Pons (tissue), 1 donor: ENCODE data around the gene ACAT2.
"Not testable (repeated sequence)": the region's sequence is repeated elsewhere in the genome, so short reads cannot be mapped to it uniquely, and the experiment has no call there.

Source experiments
- DNase-seq: peaks from one replicate; pipeline ENCODE4 v3.0.0-alpha.2; 2016; ENCODE audit warnings: low spot score

Gene ACAT2

DNA sequence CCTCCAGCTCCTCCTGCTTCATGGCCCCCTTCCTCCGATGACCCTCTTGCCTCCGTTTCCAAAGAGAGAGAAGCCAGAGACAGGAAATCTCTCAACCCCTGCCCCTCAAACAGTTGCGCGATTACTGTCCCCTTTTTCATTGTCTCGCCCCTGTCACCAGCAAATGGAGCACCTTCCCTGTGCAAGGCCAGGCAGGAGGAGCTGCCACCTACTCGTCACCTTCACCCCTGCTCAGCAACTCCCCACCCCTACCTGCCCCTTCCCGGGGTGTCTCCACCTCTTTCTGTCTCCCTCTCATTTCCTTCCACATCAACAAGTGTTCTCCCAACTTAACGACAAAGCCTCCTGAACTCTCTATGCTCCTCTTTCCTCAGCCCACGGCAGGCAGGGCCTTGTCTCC lies 51.9 kb downstream of the ACAT2 start:
- DNase-seq = no peak

DNA sequence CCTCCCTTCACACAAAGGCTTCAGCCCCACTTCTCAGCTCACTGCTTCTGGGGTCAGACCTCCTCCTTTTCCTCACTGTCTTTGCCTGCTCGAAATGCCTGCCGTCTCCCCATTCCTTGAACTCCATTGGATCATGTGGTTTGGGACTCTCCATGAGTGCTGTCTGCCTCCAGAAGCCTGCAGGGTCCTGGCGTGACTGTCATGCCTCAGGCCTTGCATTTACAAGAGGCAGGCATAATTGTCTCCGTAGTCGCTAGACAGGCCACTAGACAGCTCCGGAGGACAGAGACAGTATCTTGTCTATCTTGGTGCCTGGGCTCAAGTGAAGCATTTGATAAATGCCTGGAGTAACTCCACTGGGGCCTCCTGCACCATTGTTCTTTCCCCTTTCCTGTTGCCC lies 53.6 kb downstream of the ACAT2 start:
- no peak for DNase-seq

DNA sequence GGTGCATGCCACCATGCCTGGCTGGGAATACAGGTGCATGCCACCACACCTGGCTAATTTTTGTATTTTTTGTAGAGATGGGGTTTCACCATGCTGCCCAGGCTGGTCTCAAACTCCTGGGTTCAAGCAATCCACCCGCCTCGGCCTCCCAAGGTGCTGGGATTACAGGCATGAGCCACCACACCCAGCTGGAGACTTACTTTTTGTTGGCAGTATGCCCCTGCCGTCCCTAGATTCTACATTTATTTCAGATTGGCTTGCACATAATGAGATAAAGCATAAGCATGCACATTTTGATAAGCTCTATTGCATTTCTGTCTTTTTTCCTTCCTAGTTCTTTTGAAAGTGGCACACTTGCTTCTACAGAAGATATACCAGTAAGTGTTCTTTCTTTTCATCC lies 54.9 kb downstream of the ACAT2 start:
- DNase-seq = not testable (repeated sequence)

DNA sequence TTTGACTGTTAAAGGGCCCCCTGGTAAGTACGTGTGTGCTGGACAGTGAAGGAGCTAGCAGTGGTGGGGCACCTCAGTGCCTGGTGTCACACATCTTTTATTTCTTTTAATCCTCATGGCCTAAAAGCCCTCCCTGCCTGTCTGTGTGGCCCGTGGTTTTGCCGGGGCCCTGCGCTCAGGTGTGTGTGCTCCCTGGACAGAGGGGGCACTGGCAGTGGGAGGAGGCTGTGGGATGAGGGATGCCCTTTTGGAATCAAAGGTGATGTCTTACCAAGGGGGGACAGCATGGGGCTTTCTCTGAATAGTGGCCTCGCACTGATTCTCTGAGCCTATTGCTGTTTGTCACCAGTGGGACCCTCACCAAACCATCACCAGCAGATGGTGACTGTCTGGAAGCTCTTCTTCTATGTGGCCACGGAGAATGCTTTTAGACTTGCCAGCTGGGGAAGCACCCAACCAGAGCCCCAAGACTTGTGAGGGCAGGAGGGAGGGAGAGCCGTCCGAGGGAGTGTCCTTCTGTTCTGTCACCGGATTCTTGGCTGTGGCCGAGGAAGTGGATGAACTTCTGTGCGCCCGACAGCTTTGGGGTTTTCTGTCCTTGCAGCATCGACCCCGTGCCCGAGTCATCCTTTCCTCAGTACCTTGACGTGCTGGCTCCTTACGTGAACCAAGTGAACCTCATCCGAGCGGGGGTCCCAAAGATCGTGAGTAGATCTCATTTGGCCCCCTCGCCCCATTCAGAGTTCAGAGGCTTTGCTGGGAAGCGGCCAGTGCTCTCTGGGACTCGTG lies 56.3 kb downstream of the ACAT2 start:
- no peak for DNase-seq

DNA sequence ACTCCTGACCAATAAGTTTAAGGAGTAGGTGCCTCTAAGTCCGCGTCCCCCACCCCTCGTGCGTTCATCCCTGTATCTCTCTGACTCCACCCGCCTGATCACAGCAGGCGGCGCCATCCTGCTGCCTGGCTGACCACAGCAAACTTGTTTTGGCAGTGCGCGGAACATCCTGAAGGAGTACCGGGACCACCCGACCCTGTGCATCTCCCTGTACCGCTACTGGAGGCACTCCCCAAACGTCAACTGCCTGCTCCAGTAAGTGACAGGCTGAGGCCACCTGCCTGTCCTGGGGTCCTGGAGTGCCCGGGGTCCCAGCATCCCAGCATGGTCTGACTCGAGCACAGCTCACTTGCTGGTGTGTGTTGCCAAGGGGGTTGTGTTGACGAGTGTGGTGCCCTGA lies 57.3 kb downstream of the ACAT2 start:
- no peak for DNase-seq

DNA sequence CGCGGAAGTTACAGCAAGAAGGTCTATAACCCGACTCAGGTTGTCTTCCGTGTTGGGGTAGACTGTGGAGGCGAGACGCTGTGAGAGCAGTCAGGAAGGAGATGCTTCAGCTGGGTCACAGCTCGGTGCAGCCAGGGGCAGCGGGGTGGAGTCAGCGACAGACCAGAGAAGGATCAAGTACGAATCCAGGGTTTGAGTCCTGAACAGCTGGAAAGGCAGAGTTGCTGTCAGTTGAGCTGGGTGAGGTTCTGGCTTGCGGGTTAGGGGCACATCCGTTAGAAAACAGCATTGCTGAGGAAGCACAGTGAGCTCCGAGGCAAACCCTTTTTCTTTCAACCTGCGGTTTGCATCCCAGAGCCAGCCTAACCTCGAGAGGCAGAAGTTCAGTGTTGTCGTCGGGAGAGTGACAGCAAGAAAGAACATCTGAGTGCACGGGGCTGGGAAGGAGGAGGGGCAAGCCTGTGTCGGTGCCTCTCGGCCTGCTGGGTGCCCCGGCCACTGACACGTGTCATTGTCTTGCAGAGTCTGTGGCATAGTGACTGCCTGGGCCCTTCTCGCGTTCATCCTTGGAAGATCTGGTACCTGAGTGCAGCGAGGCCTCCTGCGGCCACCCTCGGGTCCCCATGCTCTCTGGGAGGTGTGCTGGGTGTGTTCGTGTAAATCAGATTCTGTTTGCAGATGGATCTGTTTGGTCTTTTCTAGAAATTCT lies 58.2 kb downstream of the ACAT2 start:
- DNase-seq = no peak

DNA sequence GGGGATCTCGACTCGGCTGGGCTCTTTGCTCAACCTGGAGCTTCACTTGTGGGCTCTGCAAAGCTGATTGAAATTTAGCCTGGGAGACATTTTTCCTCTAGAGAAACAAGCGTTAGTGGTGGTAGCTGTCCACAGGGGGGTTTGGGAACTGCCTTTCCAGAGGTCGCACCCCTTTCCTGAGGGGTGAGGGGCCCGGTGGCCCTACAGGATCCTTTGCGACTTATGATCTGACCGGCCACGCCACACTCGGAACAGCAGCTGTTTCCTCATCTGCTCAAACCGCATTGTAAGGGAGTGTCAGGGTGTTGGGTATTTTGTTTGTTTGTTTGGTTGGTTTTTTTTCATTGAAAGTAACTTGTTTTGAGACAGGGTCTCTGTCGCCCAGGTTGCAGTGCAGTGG lies 59.3 kb downstream of the ACAT2 start:
- DNase-seq = no peak

DNA sequence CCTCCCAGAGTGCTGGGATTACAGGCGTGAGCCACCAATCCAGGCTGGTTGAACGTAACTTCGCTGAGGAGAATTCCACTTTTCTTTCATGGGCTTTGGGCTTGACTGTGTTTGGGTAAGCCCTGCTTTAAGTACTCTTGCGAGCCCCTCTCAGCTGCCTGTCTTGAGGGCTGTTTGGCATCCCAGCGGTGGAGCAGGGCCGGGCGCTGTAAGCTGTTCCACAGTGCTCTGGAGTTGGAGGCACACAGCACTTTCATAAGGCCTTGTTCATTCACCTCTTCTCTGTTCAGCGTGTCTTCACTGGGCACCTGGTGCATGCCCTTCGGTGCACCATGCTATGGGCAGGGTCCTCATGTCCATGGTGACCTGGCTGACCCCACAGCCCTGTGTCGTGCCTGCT lies 59.9 kb downstream of the ACAT2 start:
- DNase-seq = no peak

DNA sequence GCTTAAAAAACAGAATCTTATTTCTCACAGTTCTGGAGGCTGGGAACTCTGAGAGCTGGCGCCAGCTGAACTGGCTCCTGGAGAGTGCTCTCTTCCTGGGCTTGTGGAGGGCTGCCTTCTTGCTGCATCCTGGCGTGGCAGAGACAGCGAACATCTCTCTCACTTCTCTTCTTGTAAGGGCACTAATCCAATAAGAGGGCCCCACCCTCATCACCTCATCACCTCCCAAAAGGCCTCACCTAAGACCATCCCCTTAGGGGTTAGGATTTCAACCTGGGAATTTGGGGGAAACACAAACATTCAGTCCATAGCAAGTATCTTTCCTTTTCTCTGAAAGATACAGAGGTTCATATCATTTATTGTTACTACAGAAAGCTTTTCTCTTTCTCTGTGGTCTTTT lies 62.1 kb downstream of the ACAT2 start:
- no peak for DNase-seq

DNA sequence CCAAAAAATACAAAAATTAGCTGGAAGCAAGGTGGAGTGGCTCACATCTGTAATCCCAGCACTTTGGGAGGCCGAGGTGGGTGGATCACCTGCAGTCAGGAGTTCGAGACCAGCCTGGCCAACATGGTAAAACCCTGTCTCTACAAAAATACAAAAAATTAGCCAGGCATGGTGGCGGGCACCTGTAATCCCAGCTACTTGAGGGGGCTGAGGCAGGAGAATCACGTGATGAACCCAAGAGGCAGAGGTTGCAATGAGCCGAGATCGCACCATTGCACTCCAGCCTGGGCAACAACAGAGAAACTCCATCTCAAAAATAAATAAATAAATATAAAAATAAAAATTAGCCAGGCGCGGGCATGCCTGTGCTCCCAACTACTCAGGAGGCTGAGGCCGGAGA lies 62.8 kb downstream of the ACAT2 start:
- not testable (repeated sequence) for DNase-seq

DNA sequence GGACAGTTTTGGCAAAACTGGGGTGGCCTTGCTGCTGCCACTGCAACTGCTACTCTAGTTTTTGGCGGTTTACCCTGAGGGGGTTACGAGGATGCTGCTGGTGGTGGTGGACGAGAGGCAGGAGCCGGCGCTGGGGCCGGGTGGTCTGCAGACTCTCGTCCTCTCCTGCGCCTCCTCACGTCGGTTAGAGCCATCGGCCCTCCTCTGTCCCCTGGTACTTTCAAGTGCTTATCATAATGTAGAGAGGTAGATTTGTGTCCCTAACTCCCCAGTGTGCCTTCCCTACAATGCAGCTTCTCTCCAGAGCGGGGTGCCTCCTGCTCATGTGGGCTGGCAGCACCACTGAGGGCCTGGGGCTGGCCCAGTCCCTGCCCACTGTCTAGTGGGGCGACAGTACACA lies 64.2 kb downstream of the ACAT2 start:
- DNase-seq = no peak

DNA sequence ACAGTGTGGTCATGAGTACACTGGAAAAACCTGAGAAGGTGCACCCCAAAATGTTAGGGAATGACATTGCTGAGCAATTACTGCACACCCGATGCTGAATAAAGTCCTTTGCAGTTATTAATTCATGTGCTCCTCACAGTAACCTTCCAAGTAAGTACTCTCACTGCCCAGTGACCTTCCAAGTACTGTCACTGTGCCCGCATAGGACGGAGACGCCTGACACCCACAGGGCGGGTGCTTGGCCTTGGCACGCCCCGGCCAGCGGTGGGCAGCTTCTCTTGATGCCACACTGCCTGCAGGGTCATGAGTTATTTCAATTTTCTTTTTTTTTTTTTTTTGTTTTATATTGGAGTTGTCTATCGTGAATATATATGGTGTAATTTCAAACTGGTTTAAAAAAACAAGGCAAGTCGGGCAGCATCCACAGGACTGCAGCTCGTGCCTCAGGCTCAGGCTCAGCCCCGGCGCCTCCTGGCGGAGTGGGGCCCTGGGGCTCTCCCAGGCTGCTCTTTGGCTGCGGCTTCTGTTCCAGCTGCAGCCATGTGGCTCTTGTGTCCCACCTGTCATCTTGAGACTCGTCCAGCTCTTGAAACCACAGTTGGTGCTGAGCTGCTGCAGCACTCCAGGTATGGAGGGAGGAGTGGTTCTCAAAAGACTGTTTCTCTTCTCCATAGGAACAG lies 65.3 kb downstream of the ACAT2 start:
- no peak for DNase-seq

DNA sequence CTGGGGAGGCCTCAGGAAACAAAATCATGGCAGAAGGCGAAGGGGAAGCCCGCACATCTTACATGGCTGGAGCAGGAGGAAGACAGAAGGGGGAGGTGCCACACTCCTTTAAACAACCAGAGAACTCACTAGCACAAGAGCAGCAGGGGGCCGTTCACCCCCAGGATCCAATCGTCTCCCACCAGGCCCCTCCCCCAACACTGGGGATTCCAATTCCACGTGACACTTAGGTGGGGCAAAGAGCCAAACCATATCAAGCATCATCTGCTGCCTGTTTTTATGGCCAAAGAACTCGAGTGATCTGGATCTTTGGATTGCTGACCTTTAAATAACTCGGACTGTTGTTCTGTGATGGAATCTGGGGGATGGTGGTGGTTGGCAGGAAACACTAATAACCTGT lies 66.2 kb downstream of the ACAT2 start:
- no peak for DNase-seq
